HT1080 (cell line): ENCODE results near the gene RTP5. TPM values are rescaled to one million over a fixed set of nuclear protein-coding genes. Genes with fewer than 3 reads are reported as not detected.

Experiments used
- DNase-seq: peaks from one replicate; pipeline ENCODE4 v3.0.0-alpha.2; 2015; ENCODE audit warnings: low read depth
- total RNA-seq: library from RNA; depleted of rRNA; stranded (reverse); fragments of >200 nt; shearing (Covaris generic); gene quantifications from 2 replicates; pipeline ENCODE4 v1.2.3, GENCODE V29; 2014

Gene RTP5
- total RNA-seq, 1 experiment from 2014 or later = not detected

GRCh38 chr2:241857572-241858121 is 11.9 kb upstream of the RTP5 start:
- DNase-seq = no peak

GRCh38 chr2:241858206-241859016 is 11.1 kb upstream of the RTP5 start, which contains the start of gene PDCD1:
TSS of gene PDCD1 (minus strand) at chr2:241858894. CDS start at chr2:241858838, 56 bp downstream.
- DNase-seq = no peak

GRCh38 chr2:241859017-241859435 is 10.5 kb upstream of the RTP5 start:
- DNase-seq = no peak

GRCh38 chr2:241859436-241860183 is 9.9 kb upstream of the RTP5 start:
- no peak for DNase-seq

- DNase-seq = no peak
Observed at GRCh38 chr2:241860184-241861078, 9.1 kb upstream of the RTP5 start.

- no peak for DNase-seq
Observed at GRCh38 chr2:241861264-241861663, 8.3 kb upstream of the RTP5 start.

GRCh38 chr2:241862093-241862492 is 7.4 kb upstream of the RTP5 start:
- DNase-seq = no peak

GRCh38 chr2:241862775-241863535 is 6.6 kb upstream of the RTP5 start:
- no peak for DNase-seq

GRCh38 chr2:241863536-241863954 is 6.0 kb upstream of the RTP5 start:
- DNase-seq = peak; percentile 52

GRCh38 chr2:241864168-241864849 is 5.2 kb upstream of the RTP5 start:
- DNase-seq = no peak

- no peak for DNase-seq
Observed at GRCh38 chr2:241864850-241865213, 4.7 kb upstream of the RTP5 start.

GRCh38 chr2:241865416-241865956 is 4.0 kb upstream of the RTP5 start:
- DNase-seq = no peak

- no peak for DNase-seq
Observed at GRCh38 chr2:241865957-241866789, 3.4 kb upstream of the RTP5 start.

- no peak for DNase-seq
Observed at GRCh38 chr2:241866790-241867645, 2.5 kb upstream of the RTP5 start.

GRCh38 chr2:241867776-241868420 is 1.6 kb upstream of the RTP5 start:
- DNase-seq = no peak

GRCh38 chr2:241868661-241869081 is 858 bp upstream of the RTP5 start:
- DNase-seq = no peak

- no peak for DNase-seq
Observed at GRCh38 chr2:241870081-241870541, 582 bp downstream of the RTP5 start.
